Endodermal cell (in vitro differentiated cells): ENCODE measurements around the gene HOXC12. TPM values are rescaled to one million over a fixed set of nuclear protein-coding genes. Genes with fewer than 3 reads are reported as not detected.
A peak's percentile ranks its signal among the peaks of the same experiment; 100 is the strongest.

Source experiments
- DNase-seq: peaks from one replicate; pipeline ENCODE4 v3.0.0-alpha.2; 2017
- H3K27ac ChIP-seq: 2 replicates; pipeline ENCODE4 v1.5.1; 2013; ENCODE audit warnings: mild to moderate bottlenecking, low read depth, low read length, moderate library complexity
- H3K27me3 ChIP-seq: 2 replicates; pipeline ENCODE4 v1.6.1; 2013; ENCODE audit warnings: mild to moderate bottlenecking, low read length, moderate library complexity; ENCODE audit not compliant: insufficient read depth, control insufficient read depth, poor library complexity, severe bottlenecking
- H3K36me3 ChIP-seq: 2 replicates; pipeline ENCODE4 v1.7.0; 2013; ENCODE audit warnings: mild to moderate bottlenecking, low read length, moderate library complexity; ENCODE audit not compliant: control insufficient read depth, insufficient read depth
- H3K4me1 ChIP-seq: one replicate; pipeline ENCODE4 v1.7.0; 2013; ENCODE audit warnings: low read length; ENCODE audit not compliant: control insufficient read depth, insufficient read depth
- H3K4me3 ChIP-seq: 2 replicates; pipeline ENCODE4 v1.5.1; 2013; ENCODE audit warnings: mild to moderate bottlenecking, low read length, moderate library complexity
- H3K9ac ChIP-seq: 2 replicates; pipeline ENCODE4 v1.6.1; 2013; ENCODE audit warnings: mild to moderate bottlenecking, low read length, moderate library complexity; ENCODE audit not compliant: poor library complexity, severe bottlenecking; ENCODE audit errors: extremely low read depth
- H3K9me3 ChIP-seq: 2 replicates; pipeline ENCODE4 v1.6.1; 2013; ENCODE audit warnings: mild to moderate bottlenecking, low read length, moderate library complexity; ENCODE audit not compliant: control insufficient read depth
- H3K27ac Mint-ChIP-seq: 2 replicates; pipeline ENCODE4 v1.8.0; 2020; ENCODE audit warnings: mixed read lengths
- H3K27me3 Mint-ChIP-seq: 2 replicates; pipeline ENCODE4 v1.8.0; 2021; ENCODE audit warnings: mild to moderate bottlenecking, mixed read lengths; ENCODE audit not compliant: insufficient read depth
- H3K36me3 Mint-ChIP-seq: 2 replicates; pipeline ENCODE4 v1.8.0; 2020; ENCODE audit warnings: low read depth, mixed read lengths
- H3K4me1 Mint-ChIP-seq: 2 replicates; pipeline ENCODE4 v1.8.0; 2020; ENCODE audit warnings: mixed read lengths
- H3K4me3 Mint-ChIP-seq: 2 replicates; pipeline ENCODE4 v1.8.0; 2020; ENCODE audit warnings: mild to moderate bottlenecking, moderate library complexity, mixed read lengths
- H3K9me3 Mint-ChIP-seq: 2 replicates; pipeline ENCODE4 v1.8.0; 2020; ENCODE audit warnings: mild to moderate bottlenecking, mixed read lengths
- WGBS, 2 experiments: methylation state at CpG; one replicate each; pipeline versions ENCODE4 v1.1.5 to v1.1.7; 2013; ENCODE audit warnings: missing lambda C conversion rate in 2 of 2, mixed read lengths in 1 of 2; ENCODE audit not compliant: insufficient coverage in 1 of 2, insufficient read length in 1 of 2; 5-methylcytosine and 5-hydroxymethylcytosine counted together
- total RNA-seq, 2 donors: library from RNA; stranded (reverse); fragmentation: NEBNext Ultra II Directional in 1 of 2; extraction: Animal tissue kit (Norgen Biotek cat#: 25700) in 1 of 2; gene quantifications; 2 replicates in 1 of 2; 3 replicates in 1 of 2; pipeline ENCODE4 v1.2.1, GENCODE V29; 2021
- TF ChIP-seq, protein P1 (sequence below): fragments of 200-600 bp; sonication (generic); conservative IDR thresholded peaks from 2 replicates; pipeline ENCODE4 v1.5.0; 2021; ENCODE audit warnings: antibody characterized with exemption, mild to moderate bottlenecking

HOXC12 gene
- total RNA-seq, 2 donors from 2014 or later = not detected

DNA sequence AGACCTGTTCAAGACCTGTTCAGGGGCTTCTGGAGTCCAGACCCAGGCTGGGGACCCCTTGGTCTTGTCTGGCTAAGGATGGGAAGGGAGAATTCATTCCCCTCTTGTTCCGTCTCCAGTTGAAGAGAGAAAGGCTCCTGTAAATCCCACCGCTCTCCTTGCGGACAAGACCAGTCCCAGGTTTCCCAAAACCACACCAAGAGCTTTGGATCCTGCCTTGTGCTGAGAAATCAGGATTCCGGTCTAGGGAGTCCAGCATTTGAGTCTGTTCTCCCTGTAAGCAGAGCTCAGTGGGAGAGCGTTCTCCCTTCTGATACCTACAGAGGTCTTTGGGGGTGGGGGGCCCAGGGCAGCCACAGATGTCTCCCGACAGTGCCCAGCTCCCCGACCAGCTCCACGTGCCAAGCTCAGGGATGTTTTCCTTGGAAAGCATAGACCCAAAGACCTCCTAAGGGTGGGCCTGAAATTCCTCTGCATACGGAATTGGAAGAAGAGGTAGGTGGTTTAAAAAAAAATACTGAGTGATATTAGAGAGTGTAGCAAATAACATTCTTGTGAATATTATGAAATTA lies 14.2 kb upstream of the HOXC12 start:
- peaks cover 13% of the 10 kb centered on the region for H3K9me3 Mint-ChIP-seq
- peaks cover 9% of the 10 kb centered on the region for H3K9me3 ChIP-seq
- no peaks in the 10 kb centered on the region for H3K36me3 ChIP-seq
- H3K9ac ChIP-seq = no peak overlapping the region
- peaks cover 3% of the 10 kb centered on the region for H3K4me1 Mint-ChIP-seq
- 33 to 35% methylated on average over 5 to 9 of the region's 9 CpGs for WGBS, 2 experiments
- H3K27ac Mint-ChIP-seq = no peak overlapping the region
- TF ChIP-seq, protein P1, sequence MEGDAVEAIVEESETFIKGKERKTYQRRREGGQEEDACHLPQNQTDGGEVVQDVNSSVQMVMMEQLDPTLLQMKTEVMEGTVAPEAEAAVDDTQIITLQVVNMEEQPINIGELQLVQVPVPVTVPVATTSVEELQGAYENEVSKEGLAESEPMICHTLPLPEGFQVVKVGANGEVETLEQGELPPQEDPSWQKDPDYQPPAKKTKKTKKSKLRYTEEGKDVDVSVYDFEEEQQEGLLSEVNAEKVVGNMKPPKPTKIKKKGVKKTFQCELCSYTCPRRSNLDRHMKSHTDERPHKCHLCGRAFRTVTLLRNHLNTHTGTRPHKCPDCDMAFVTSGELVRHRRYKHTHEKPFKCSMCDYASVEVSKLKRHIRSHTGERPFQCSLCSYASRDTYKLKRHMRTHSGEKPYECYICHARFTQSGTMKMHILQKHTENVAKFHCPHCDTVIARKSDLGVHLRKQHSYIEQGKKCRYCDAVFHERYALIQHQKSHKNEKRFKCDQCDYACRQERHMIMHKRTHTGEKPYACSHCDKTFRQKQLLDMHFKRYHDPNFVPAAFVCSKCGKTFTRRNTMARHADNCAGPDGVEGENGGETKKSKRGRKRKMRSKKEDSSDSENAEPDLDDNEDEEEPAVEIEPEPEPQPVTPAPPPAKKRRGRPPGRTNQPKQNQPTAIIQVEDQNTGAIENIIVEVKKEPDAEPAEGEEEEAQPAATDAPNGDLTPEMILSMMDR = no peak
- peaks cover 100% of the 10 kb centered on the region for H3K27me3 ChIP-seq
- H3K4me3 Mint-ChIP-seq = no peak overlapping the region
- peaks cover 98% of the 10 kb centered on the region for H3K27me3 Mint-ChIP-seq
- no peak overlapping the region for H3K27ac ChIP-seq
- no peaks in the 10 kb centered on the region for H3K4me1 ChIP-seq
- H3K4me3 ChIP-seq = no peak overlapping the region
- H3K36me3 Mint-ChIP-seq = no peaks in the 10 kb centered on the region
- DNase-seq = peak; percentile 40

DNA sequence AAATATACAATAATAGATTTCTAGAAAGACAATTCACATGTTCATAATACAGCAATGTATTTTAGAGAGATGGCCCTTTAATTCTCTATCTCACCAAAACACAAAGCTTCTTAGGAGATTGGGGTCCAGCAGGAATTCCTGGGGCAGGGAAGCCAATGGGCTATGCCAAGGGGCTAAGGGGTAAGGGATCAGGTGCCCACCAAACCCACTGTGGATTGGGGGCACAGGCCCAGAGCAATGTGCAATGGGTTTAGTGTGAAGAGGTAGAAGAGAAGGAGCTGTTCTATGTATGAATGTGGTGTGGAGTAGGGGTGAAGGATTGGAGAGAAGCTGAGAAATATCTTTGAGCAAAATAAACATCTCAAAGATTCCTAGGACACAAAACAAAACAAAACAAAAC lies 13.5 kb upstream of the HOXC12 start:
- no peaks in the 10 kb centered on the region for H3K4me1 ChIP-seq
- no peaks in the 10 kb centered on the region for H3K36me3 ChIP-seq
- H3K27ac ChIP-seq = no peak overlapping the region

DNA sequence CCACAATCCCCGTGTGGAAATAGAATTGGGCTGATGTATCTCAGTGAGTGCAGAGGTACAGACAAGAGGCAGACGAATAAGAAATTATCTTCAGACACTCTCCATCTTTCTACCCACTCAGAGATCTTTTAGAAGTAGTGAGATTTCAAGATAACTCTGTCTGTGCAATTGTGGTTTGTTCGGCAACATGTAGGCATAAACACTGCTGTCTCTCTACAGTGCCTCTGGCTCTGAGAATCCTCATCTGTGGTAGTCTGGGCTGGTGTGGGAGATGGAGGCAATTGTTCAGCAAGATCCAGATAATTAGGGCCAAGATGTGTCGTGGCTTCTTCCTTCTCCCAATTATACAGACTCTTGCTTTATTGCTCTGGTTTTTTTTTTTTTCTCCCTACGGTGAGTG lies 13.0 kb upstream of the HOXC12 start:
- H3K27ac Mint-ChIP-seq = no peak overlapping the region
- Histone ChIP-seq H3K27ac (no peak overlapping the region), H3K36me3 (no peaks in the 10 kb centered on the region), H3K4me1 (no peaks in the 10 kb centered on the region), H3K9ac (no peak overlapping the region), H3K9me3 (peaks cover 9% of the 10 kb centered on the region), H3K27me3 (peaks cover 100% of the 10 kb centered on the region), H3K4me3 (no peak overlapping the region)
- TF ChIP-seq, protein P1 = no peak
- H3K27me3 Mint-ChIP-seq = peaks cover 98% of the 10 kb centered on the region
- H3K9me3 Mint-ChIP-seq = peaks cover 12% of the 10 kb centered on the region
- peak; percentile 13 for DNase-seq
- H3K36me3 Mint-ChIP-seq = no peaks in the 10 kb centered on the region
- H3K4me3 Mint-ChIP-seq = no peak overlapping the region
- 45% methylated on average over 5 of the region's 5 CpGs; no CpG with 5 or more reads in 1 of the 2 experiments for WGBS, 2 experiments
- H3K4me1 Mint-ChIP-seq = no peaks in the 10 kb centered on the region

More for the DNA sequence above, 13.5 kb upstream of the HOXC12 start:
- TF ChIP-seq, protein P1 = no peak
- peaks cover 100% of the 10 kb centered on the region for H3K27me3 ChIP-seq
- H3K27ac Mint-ChIP-seq = no peak overlapping the region
- no peaks in the 10 kb centered on the region for H3K4me1 Mint-ChIP-seq
- no peaks in the 10 kb centered on the region for H3K36me3 Mint-ChIP-seq
- peaks cover 9% of the 10 kb centered on the region for H3K9me3 ChIP-seq
- peaks cover 13% of the 10 kb centered on the region for H3K9me3 Mint-ChIP-seq
- peak; percentile 17 for DNase-seq
- peaks cover 98% of the 10 kb centered on the region for H3K27me3 Mint-ChIP-seq
- no peak overlapping the region for H3K9ac ChIP-seq
- H3K4me3 ChIP-seq = no peak overlapping the region
- no peak overlapping the region for H3K4me3 Mint-ChIP-seq
